Mucosa of stomach (tissue), 1 donor: Measurements from ENCODE around the gene TRIM52.

ENCODE experiments used
- H3K27me3 ChIP-seq: one replicate; pipeline ENCODE4 v1.7.0; 2013; ENCODE audit warnings: mild to moderate bottlenecking, low read length; ENCODE audit not compliant: control insufficient read depth, insufficient read depth
- H3K36me3 ChIP-seq: one replicate; pipeline ENCODE4 v1.7.0; 2013; ENCODE audit warnings: low read length; ENCODE audit not compliant: control insufficient read depth, insufficient read depth
- H3K4me1 ChIP-seq: one replicate; pipeline ENCODE4 v1.7.0; 2013; ENCODE audit warnings: mild to moderate bottlenecking, low read length; ENCODE audit not compliant: control insufficient read depth, insufficient read depth
- H3K4me3 ChIP-seq: one replicate; pipeline ENCODE4 v1.7.0; 2013; ENCODE audit warnings: low read length
- H3K9ac ChIP-seq: one replicate; pipeline ENCODE4 v1.7.0; 2013; ENCODE audit warnings: mild to moderate bottlenecking, low read length, moderate library complexity
- H3K9me3 ChIP-seq: one replicate; pipeline ENCODE4 v1.7.0; 2013; ENCODE audit warnings: mild to moderate bottlenecking, low read length, moderate library complexity; ENCODE audit not compliant: control insufficient read depth
- donor health status: Pancreatic carcinoma.

Gene TRIM52

DNA sequence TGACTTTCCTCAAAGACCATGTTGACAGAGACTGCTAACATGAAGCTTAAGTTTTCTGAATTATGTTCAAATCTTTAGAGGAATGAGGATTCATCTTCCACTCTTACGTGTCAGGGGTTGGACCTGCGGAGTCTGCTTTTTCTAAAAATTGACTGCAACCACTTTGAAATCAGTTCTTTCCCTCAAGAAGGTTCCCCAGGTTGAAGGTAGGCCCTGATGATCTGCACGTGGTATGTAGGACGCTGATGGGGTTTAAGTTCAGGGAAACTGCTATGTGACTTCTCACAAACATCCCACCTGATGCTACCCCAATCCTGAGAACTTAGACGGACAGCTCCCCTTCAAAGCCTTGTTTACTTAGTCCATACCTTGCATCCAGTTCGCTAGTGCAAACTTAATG, 24.5 kb downstream of the TRIM52 start:
- Histone ChIP-seq H3K4me3 (no peak overlapping the region), H3K36me3 (peaks cover 40% of the 10 kb centered on the region)

DNA sequence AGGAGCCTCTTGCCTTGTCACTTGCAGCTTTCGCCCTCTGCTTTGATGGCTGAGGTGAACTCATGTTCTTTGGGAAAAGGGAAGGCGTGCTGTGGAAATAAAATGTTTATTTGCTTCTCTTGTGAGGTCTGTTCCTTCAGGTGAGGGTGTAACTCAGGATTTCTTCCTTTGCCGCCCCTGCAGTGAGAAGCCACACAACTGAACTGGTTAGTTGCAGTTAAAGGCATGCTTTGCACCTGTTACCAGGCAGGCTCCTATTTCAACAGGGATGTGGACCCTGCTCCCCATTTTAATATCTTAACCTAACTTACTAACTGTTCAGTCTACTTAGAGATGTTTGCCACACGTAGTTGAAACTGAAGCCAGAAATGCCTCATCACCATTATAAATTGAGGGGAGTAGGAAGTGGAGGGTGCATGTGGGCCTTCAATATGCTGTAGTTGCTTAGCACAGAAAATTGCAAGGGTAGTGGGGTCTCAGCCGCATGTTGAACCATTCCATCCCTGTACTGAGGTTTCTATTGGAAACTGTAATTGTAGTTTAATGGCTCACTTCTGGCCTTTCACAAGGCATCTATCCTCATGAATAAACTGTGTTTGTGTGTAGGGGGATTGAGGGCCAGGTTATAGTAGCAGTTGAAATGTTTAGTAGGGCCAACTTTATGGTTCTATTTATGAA, 25.1 kb downstream of the TRIM52 start:
- no peaks in the 10 kb centered on the region for H3K4me1 ChIP-seq
- no peak overlapping the region for H3K4me3 ChIP-seq
- H3K9me3 ChIP-seq, result no peaks in the 10 kb centered on the region
- no peak overlapping the region for H3K9ac ChIP-seq
- no peaks in the 10 kb centered on the region for H3K27me3 ChIP-seq
- peaks cover 40% of the 10 kb centered on the region for H3K36me3 ChIP-seq

More for the DNA sequence above, 24.5 kb downstream of the TRIM52 start:
- H3K9me3 ChIP-seq, result no peaks in the 10 kb centered on the region
- H3K9ac ChIP-seq, result no peak overlapping the region
- H3K4me1 ChIP-seq, result peaks cover 1% of the 10 kb centered on the region
- no peaks in the 10 kb centered on the region for H3K27me3 ChIP-seq

DNA sequence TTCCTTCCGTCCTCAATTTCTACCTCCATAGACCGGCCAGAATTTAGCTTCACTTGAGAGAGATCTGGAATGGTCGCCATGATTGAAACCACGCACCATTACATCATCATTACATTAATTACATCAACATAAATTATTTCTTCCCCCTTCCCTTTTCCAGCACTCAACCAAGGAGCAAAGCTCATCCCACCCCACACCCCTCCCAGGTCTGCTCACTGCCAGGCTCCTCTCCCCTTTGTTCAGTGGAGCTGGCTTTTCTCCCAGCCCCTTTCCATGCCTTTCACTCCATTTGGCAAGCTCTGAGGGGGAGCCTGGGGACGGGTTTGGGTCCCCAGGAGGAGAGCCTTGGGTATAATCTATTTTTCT, 25.6 kb downstream of the TRIM52 start:
- no peak overlapping the region for H3K9ac ChIP-seq
- H3K4me3 ChIP-seq, result no peak overlapping the region
- H3K4me1 ChIP-seq, result no peaks in the 10 kb centered on the region
- H3K9me3 ChIP-seq, result no peaks in the 10 kb centered on the region
- peaks cover 40% of the 10 kb centered on the region for H3K36me3 ChIP-seq
- no peaks in the 10 kb centered on the region for H3K27me3 ChIP-seq

DNA sequence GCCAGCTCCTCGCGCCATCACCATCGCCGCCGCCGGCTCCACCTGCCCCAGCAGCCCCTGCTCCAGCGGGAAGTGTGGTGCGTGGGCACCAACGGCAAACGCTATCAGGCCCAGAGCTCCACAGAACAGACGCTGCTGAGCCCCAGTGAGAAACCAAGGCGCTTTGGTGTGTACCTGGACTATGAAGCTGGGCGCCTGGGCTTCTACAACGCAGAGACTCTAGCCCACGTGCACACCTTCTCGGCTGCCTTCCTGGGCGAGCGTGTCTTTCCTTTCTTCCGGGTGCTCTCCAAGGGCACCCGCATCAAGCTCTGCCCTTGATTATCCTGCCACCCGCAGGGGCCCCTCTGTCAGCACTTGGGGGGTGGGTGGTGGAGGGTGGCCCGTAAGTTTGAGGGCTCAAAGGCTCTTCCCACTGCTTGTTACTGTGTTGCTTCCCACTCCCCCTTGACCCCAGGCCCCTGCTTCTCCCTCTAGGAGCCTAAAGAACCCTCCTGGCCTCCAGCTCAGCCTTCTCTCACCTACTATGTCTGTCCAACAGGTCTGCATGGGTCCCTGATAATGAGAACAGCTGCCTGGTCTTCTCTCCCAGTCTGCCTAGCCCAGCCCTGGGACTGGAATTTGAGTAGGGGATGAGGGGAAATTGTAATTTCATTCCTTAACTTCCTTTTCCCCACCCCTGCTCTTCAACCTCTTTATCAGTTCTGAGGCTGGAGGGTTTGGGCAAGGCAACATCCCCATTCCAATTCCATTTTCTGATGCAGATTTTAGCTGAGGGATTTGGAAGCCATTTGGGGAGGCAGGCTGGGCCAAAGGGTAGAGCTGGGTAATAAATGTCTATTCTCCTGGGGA, 26.3 kb downstream of the TRIM52 start:
- H3K4me3 ChIP-seq, result no peak overlapping the region

DNA sequence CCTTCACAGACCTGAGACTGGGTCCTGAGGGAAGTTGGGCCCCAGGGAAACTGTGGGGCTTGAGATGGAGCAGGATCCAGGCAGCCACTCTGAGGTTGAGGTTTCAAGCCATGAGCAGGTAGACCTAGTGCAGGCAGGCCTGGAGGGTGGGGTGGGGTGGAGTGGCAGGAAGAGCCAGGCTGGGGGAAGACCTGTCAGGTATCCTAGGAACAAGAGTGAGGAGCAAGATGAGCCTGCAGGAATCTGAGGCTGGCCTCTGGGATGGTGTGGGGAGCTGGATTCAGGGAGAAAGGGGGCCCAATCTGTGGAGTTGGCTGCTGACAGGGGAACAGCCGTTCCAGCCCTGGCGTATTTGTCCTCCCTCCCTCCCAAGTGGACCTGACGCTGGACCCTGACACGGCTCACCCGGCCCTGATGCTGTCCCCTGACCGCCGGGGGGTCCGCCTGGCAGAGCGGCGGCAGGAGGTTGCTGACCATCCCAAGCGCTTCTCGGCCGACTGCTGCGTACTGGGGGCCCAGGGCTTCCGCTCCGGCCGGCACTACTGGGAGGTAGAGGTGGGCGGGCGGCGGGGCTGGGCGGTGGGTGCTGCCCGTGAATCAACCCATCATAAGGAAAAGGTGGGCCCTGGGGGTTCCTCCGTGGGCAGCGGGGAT, 27.0 kb downstream of the TRIM52 start:
- peaks cover 35% of the 10 kb centered on the region for H3K36me3 ChIP-seq

More for the DNA sequence above, 26.3 kb downstream of the TRIM52 start:
- Histone ChIP-seq H3K9me3 (no peaks in the 10 kb centered on the region), H3K9ac (no peak overlapping the region), H3K4me1 (no peaks in the 10 kb centered on the region), H3K27me3 (no peaks in the 10 kb centered on the region), H3K36me3 (peaks cover 40% of the 10 kb centered on the region)

DNA sequence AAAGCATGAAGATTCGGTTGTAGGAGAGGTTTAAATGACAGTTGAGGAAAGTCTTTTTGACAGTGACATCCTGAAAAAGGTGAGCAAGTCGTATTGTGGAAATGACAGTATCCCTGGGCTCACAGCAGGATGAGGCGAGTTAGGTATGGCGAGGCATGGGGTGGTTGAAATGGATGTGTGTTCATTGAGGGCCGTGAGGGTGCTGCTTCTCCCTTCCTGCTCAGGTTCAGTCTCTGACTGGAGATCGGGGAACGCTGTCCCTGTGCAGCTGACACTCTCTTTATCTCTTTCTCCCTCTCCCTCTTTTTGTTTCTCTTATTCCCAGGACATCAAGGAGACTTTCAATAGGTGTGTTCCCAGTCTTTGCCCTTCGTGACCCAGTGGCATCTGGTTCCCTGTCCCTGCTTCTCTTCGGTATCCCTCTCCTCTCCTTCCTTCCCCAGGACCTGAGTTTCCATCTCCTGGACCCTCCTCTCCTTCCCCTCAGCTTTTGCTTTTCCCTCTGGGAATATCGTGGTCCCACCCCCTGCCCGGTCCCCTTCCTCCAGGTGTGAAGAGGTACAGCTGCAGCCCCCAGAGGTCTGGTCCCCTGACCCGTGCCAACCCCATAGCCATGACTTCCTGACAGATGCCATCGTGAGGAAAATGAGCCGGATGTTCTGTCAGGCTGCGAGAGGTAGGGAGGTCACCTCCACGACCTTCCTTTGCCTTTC, 27.7 kb downstream of the TRIM52 start:
- Histone ChIP-seq H3K4me3 (no peak overlapping the region), H3K9ac (no peak overlapping the region), H3K9me3 (no peaks in the 10 kb centered on the region), H3K4me1 (no peaks in the 10 kb centered on the region), H3K36me3 (peaks cover 28% of the 10 kb centered on the region), H3K27me3 (no peaks in the 10 kb centered on the region)

More for the DNA sequence above, 27.0 kb downstream of the TRIM52 start:
- no peak overlapping the region for H3K4me3 ChIP-seq
- no peaks in the 10 kb centered on the region for H3K4me1 ChIP-seq
- no peaks in the 10 kb centered on the region for H3K9me3 ChIP-seq
- H3K27me3 ChIP-seq, result no peaks in the 10 kb centered on the region
- H3K9ac ChIP-seq, result no peak overlapping the region

DNA sequence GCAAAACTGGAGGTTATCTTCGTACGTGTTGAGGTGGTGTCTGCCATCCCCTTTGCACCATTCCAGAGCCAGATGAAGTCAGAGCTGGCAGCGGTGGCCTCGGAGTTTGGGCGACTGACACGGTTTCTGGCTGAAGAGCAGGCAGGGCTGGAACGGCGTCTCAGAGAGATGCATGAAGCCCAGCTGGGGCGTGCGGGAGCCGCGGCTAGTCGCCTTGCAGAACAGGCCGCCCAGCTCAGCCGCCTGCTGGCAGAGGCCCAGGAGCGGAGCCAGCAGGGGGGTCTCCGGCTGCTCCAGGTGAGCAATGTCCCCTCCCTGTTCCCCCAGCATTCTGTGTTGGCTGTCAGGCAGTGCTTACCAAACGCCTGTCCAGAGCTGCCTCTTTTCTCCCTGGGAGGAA, 28.4 kb downstream of the TRIM52 start:
- no peaks in the 10 kb centered on the region for H3K27me3 ChIP-seq
- H3K9me3 ChIP-seq, result no peaks in the 10 kb centered on the region
- H3K4me3 ChIP-seq, result no peak overlapping the region
- H3K4me1 ChIP-seq, result no peaks in the 10 kb centered on the region
- H3K36me3 ChIP-seq, result peaks cover 22% of the 10 kb centered on the region
- H3K9ac ChIP-seq, result no peak overlapping the region

DNA sequence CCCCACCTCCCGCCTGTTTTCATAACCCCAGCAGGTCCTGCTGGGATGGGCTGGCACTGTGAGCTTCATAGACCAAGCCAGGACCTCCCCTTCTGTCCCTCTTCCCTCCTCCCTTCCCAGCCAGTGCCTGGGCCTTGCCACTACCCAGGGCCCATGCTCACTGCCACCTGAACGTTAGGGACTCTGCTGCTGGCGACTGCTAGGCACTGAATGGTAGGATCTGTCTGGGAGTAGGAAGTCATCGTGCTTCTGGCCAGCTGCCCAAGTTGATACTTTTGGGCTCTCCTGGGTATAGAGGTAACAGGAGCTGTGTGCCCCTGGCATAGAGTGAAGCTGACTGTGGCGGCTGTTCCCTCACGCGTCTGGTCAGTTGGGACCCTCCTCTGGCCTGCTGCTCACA, 29.5 kb downstream of the TRIM52 start:
- H3K36me3 ChIP-seq, result peaks cover 15% of the 10 kb centered on the region
- H3K9ac ChIP-seq, result no peak overlapping the region
- H3K4me1 ChIP-seq, result no peaks in the 10 kb centered on the region
- no peaks in the 10 kb centered on the region for H3K27me3 ChIP-seq
- H3K9me3 ChIP-seq, result no peaks in the 10 kb centered on the region
- H3K4me3 ChIP-seq, result no peak overlapping the region

DNA sequence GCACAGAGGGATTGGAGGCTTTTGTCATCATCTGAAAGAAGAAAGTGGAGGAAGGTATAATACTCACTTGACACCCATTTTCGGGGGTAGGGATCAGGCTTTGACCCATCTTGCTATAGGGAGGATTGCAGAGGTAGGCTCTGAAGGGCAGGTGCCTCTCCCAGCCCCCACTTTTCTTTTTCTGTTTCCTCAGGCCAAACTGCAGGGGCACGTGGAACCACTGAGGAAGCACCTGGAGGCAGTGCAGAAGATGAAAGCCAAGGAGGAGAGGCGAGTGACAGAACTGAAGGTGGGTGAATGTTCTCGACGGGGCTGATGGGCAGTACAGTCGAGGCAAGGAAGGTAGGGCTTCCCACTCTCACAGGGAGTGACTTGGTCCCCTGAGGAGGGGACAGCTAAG, 30.4 kb downstream of the TRIM52 start:
- Histone ChIP-seq H3K27me3 (no peaks in the 10 kb centered on the region), H3K4me3 (no peak overlapping the region), H3K9ac (no peak overlapping the region), H3K4me1 (no peaks in the 10 kb centered on the region), H3K9me3 (no peaks in the 10 kb centered on the region), H3K36me3 (peaks cover 10% of the 10 kb centered on the region)

DNA sequence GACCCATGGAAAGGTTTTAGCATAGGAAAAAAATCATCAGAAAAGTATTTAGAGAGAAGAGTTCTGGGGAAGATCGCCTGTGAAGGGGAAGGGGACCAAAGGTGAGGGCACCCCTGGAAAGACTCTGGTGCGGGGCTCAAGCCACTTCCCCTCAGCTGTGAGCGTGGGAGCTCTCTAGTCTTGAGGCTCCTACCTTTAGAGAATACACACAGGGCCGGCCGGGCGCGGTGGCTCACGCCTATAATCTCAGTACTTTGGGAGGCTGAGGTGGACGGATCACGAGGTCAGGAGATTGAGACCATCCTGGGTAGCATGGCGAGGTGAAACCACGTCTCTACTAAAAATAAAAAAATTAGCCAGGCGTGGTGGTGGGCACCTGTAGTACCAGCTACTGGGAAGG, 30.9 kb downstream of the TRIM52 start:
- Histone ChIP-seq H3K27me3 (no peaks in the 10 kb centered on the region), H3K9me3 (no peaks in the 10 kb centered on the region), H3K36me3 (peaks cover 8% of the 10 kb centered on the region), H3K9ac (no peak overlapping the region), H3K4me3 (no peak overlapping the region), H3K4me1 (peaks cover under 1% of the 10 kb centered on the region)

DNA sequence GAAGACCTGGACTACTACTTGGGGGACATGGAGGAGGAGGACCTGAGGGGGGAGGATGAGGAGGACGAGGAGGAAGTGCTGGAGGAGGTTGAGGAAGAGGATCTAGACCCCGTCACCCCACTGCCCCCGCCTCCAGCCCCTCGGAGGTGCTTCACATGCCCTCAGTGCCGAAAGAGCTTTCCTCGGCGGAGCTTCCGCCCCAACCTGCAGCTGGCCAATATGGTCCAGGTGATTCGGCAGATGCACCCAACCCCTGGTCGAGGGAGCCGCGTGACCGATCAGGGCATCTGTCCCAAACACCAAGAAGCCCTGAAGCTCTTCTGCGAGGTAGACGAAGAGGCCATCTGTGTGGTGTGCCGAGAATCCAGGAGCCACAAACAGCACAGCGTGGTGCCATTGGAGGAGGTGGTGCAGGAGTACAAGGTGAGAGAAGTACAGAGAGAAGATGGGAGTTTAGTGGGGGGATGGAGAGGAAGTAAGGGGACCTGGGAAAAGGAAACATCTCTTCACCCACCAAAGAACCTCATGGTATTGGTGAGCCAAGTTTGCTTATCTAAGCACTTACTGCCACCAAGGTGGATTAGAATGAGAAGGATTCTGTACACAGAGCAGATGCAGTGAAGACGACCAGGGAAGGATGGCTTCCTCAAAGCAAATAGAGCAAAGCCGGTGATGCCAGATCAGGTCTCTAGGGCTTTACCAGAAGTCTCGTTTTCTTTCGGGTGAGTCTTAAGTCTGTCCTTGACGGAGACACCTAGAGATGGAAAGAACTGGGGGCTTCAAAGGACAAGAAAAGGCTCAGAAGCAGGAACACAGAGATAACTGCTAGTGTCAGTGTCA, 36.3 kb downstream of the TRIM52 start:
- Histone ChIP-seq H3K36me3 (no peaks in the 10 kb centered on the region), H3K9ac (peak overlapping the region; percentile 91), H3K27me3 (no peaks in the 10 kb centered on the region), H3K4me3 (peak overlapping the region; percentile 88), H3K9me3 (no peaks in the 10 kb centered on the region), H3K4me1 (peaks cover 17% of the 10 kb centered on the region)
